Panc1 (cell line): Measurements from ENCODE around the gene CDH23. TPM values are rescaled to one million over a fixed set of nuclear protein-coding genes. Genes with fewer than 3 reads are reported as not detected.
A peak's percentile ranks its signal among the peaks of the same experiment; 100 is the strongest.

Experiments used
- ATAC-seq: fragments of 200-7000 bp; cut with Tn5 transposase; 2 replicates; pipeline ENCODE4 v1.9.1; 2020; ENCODE audit warnings: mild to moderate bottlenecking, moderate library complexity
- BruUV-seq: library from RNA; stranded (reverse); fragments of 400-500 nt; replicated peaks from 2 replicates; lab custom pipeline; 2021; lab: Mats Ljungman, UMichigan
- CTCF ChIA-PET: fragments of 300-600 bp; sonication (Branson Sonifier 250); formaldehyde crosslinking; loops from one replicate; lab custom pipeline; 2022; ENCODE audit warnings: antibody characterized with exemption; lab: Charles Lee
- POLR2A ChIA-PET: fragments of 300-600 bp; sonication (Branson Sonifier 250); formaldehyde crosslinking; loops from one replicate; lab custom pipeline; 2022; ENCODE audit warnings: antibody characterized with exemption; lab: Charles Lee
- DNase-seq: peaks from one replicate; pipeline ENCODE4 v3.0.0-alpha.2; 2010; ENCODE audit warnings: low read depth, low spot score
- H3K27ac ChIP-seq: 2 replicates; pipeline ENCODE4 v1.5.1; 2011; ENCODE audit warnings: mild to moderate bottlenecking, low read length, inconsistent platforms
- H3K27me3 ChIP-seq: fragments of 200-500 bp; sonication (Bioruptor generic); 2 replicates; pipeline ENCODE4 v1.6.0; 2014; ENCODE audit warnings: low read length, inconsistent platforms; ENCODE audit not compliant: control insufficient read depth, insufficient read depth
- H3K36me3 ChIP-seq: fragments of 200-500 bp; sonication (Bioruptor generic); 2 replicates; pipeline ENCODE4 v1.5.1; 2014; ENCODE audit warnings: inconsistent platforms, mild to moderate bottlenecking, low read length, moderate library complexity; ENCODE audit not compliant: control insufficient read depth, insufficient read depth
- H3K4me1 ChIP-seq: 2 replicates; pipeline ENCODE4 v1.5.1; 2011; ENCODE audit warnings: inconsistent platforms, mild to moderate bottlenecking, low read length, moderate library complexity; ENCODE audit not compliant: control insufficient read depth, insufficient read depth
- H3K4me3 ChIP-seq, 2 experiments: 2 replicates each; pipeline ENCODE4 v1.5.1; 2011 to 2012; ENCODE audit warnings: low read depth in 2 of 2, low read length in 2 of 2, mild to moderate bottlenecking in 2 of 2, inconsistent platforms in 1 of 2, moderate library complexity in 1 of 2
- H3K9me3 ChIP-seq: fragments of 200-500 bp; sonication (Bioruptor generic); 2 replicates; pipeline ENCODE4 v1.5.1; 2014; ENCODE audit warnings: low read depth, mild to moderate bottlenecking, inconsistent platforms, low read length, moderate library complexity; ENCODE audit not compliant: control insufficient read depth, insufficient read depth
- POLR2AphosphoS5 ChIP-seq: IDR thresholded peaks from 2 replicates; pipeline ENCODE4 v1.6.1; 2012; ENCODE audit warnings: mild to moderate bottlenecking, low read depth, low read length, moderate library complexity
- SIN3A ChIP-seq: IDR thresholded peaks from 2 replicates; pipeline ENCODE4 v1.6.1; 2012; ENCODE audit warnings: low read depth, mild to moderate bottlenecking, low read length, moderate library complexity, borderline replicate concordance; ENCODE audit not compliant: insufficient read depth
- TCF7L2 ChIP-seq: IDR thresholded peaks from 2 replicates; pipeline ENCODE4 v1.6.1; 2011; ENCODE audit warnings: mild to moderate bottlenecking, low read depth, low read length, inconsistent platforms
- in situ Hi-C: cut with HindIII; loops from 2 replicates; pipeline ENCODE4 v1.10.0; 2016; ENCODE audit warnings: low sequenced_read_pairs, low pct_unique_long_range_greater_than_20kb
- intact Hi-C: fragments of 100-400 bp; cut with micrococcal nuclease; formaldehyde crosslinking; loops from one replicate; pipeline ENCODE4 v1.10.0; 2022; ENCODE audit not compliant: unreplicated experiment
- total RNA-seq: library from RNA; stranded (reverse); gene quantifications from one replicate; pipeline ENCODE4 v1.2.1, GENCODE V29; 2021; ENCODE audit not compliant: unreplicated experiment
- TF ChIP-seq, protein P1 (sequence below), 2 experiments: IDR thresholded peaks; 2 replicates each; pipeline ENCODE4 v1.6.1; 2011 to 2012; ENCODE audit warnings: low read depth in 2 of 2, control low read depth in 1 of 2, low read length in 1 of 2, mild to moderate bottlenecking in 1 of 2, moderate library complexity in 1 of 2; ENCODE audit not compliant: insufficient read depth in 1 of 2
- TF ChIP-seq, protein P2 (sequence below): fragments of 450-650 bp; IDR thresholded peaks from 2 replicates; pipeline ENCODE4 v1.5.1; 2017; ENCODE audit warnings: mild to moderate bottlenecking

The CDH23 gene
- total RNA-seq, 1 experiment from 2014 or later = 2.7 TPM

DNA sequence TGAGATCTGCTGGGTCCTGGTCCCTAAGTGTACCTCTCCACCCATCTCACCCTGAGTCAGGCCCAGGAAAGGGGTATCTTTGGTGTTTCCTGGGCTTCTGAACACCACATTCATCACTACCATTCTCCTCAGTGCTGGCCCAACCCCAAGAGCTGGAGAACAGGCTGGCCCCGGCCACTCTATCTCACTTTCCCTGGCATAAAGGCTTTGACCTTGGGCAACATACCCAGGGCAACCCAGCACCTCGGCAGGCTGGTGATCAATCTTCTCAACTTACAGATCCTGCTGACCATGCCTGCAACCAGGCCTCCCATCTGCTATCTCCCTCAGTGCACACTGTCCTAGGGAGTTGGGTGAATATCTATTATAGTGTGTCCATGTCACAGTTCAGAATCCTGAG lies 374.5 kb downstream of the CDH23 start:
- no peak overlapping the region for H3K4me3 ChIP-seq
- H3K27ac ChIP-seq = peak overlapping the region; percentile 55; the same call in 1 of the 2 replicates
- in situ Hi-C loops = no loop called here
- BruUV-seq = no TSS peak
- no peaks in the 10 kb centered on the region for H3K36me3 ChIP-seq
- intact Hi-C loops = no loop called here
- TF ChIP-seq POLR2AphosphoS5 (no peak), TCF7L2 (no peak), SIN3A (no peak)
- TF ChIP-seq, protein P1, sequence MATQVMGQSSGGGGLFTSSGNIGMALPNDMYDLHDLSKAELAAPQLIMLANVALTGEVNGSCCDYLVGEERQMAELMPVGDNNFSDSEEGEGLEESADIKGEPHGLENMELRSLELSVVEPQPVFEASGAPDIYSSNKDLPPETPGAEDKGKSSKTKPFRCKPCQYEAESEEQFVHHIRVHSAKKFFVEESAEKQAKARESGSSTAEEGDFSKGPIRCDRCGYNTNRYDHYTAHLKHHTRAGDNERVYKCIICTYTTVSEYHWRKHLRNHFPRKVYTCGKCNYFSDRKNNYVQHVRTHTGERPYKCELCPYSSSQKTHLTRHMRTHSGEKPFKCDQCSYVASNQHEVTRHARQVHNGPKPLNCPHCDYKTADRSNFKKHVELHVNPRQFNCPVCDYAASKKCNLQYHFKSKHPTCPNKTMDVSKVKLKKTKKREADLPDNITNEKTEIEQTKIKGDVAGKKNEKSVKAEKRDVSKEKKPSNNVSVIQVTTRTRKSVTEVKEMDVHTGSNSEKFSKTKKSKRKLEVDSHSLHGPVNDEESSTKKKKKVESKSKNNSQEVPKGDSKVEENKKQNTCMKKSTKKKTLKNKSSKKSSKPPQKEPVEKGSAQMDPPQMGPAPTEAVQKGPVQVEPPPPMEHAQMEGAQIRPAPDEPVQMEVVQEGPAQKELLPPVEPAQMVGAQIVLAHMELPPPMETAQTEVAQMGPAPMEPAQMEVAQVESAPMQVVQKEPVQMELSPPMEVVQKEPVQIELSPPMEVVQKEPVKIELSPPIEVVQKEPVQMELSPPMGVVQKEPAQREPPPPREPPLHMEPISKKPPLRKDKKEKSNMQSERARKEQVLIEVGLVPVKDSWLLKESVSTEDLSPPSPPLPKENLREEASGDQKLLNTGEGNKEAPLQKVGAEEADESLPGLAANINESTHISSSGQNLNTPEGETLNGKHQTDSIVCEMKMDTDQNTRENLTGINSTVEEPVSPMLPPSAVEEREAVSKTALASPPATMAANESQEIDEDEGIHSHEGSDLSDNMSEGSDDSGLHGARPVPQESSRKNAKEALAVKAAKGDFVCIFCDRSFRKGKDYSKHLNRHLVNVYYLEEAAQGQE (IDR thresholded peaks at IDR 0.05; ENCODE audit: insufficient read depth in 1 of 2, low read depth in 2 of 2, low read length in 1 of 2) = no peak
- TF ChIP-seq, protein P2, sequence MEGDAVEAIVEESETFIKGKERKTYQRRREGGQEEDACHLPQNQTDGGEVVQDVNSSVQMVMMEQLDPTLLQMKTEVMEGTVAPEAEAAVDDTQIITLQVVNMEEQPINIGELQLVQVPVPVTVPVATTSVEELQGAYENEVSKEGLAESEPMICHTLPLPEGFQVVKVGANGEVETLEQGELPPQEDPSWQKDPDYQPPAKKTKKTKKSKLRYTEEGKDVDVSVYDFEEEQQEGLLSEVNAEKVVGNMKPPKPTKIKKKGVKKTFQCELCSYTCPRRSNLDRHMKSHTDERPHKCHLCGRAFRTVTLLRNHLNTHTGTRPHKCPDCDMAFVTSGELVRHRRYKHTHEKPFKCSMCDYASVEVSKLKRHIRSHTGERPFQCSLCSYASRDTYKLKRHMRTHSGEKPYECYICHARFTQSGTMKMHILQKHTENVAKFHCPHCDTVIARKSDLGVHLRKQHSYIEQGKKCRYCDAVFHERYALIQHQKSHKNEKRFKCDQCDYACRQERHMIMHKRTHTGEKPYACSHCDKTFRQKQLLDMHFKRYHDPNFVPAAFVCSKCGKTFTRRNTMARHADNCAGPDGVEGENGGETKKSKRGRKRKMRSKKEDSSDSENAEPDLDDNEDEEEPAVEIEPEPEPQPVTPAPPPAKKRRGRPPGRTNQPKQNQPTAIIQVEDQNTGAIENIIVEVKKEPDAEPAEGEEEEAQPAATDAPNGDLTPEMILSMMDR = no peak
- ChIA-PET CTCF (no interaction called here), POLR2A (no interaction called here)
- no peaks in the 10 kb centered on the region for H3K9me3 ChIP-seq
- DNase-seq (no peak), ATAC-seq (no peak)
- H3K27me3 ChIP-seq = no peaks in the 10 kb centered on the region
- peaks cover 73% of the 10 kb centered on the region for H3K4me1 ChIP-seq

GRCh38 chr10:71771821-71772617 lies 375.3 kb downstream of the CDH23 start:
- Histone ChIP-seq H3K9me3 (no peaks in the 10 kb centered on the region), H3K4me1 (peaks cover 65% of the 10 kb centered on the region), H3K36me3 (no peaks in the 10 kb centered on the region), H3K4me3 (peak overlapping the region; percentile 60 to 64), H3K27me3 (no peaks in the 10 kb centered on the region), H3K27ac (peak overlapping the region; percentile 68)
- intact Hi-C loops (no loop called here), in situ Hi-C loops (no loop called here)
- no TSS peak for BruUV-seq
- POLR2A ChIA-PET = no interaction called here
- no peak for DNase-seq
- ATAC-seq = no peak
- TF ChIP-seq TCF7L2 = no peak
- no peak for TF ChIP-seq POLR2AphosphoS5
- TF ChIP-seq, protein P2 = no peak
- TF ChIP-seq, protein P1 (IDR thresholded peaks at IDR 0.05; ENCODE audit: insufficient read depth in 1 of 2, low read depth in 2 of 2, low read length in 1 of 2) = no peak
- TF ChIP-seq SIN3A = no peak
- CTCF ChIA-PET = interaction anchor here (0.6 to 1.4 kb wide), 5 partner anchors 39 to 445 kb away, joined by 3 to 5 read pairs (median 4); partner anchors contain the start of gene CDH23
